Esophagus squamous epithelium (tissue), 5 donors: ENCODE results near the gene MIPOL1. TPM values are rescaled to one million over a fixed set of nuclear protein-coding genes. Genes with fewer than 3 reads are reported as not detected.

Experiments used
- DNase-seq: peaks from one replicate; lab custom pipeline; 2025; lab: John Stamatoyannopoulos, UW
- H3K27ac ChIP-seq, 4 donors: fragments of 200-600 bp; sonication (generic); one replicate each; pipeline ENCODE4 v1.5.1; 2016 to 2019; ENCODE audit warnings: mild to moderate bottlenecking in 1 of 4
- H3K27me3 ChIP-seq, 4 donors: fragments of 200-600 bp; sonication (generic); 1 replicate in 3 of 4; 2 replicates in 1 of 4; pipeline versions ENCODE4 v1.5.1 to v1.6.0; 2017 to 2021; ENCODE audit warnings: antibody characterized with exemption in 1 of 4
- H3K36me3 ChIP-seq, 3 donors: fragments of 200-600 bp; sonication (generic); one replicate each; pipeline ENCODE4 v1.5.1; 2016 to 2019
- H3K4me1 ChIP-seq, 3 donors: fragments of 200-600 bp; sonication (generic); one replicate each; pipeline ENCODE4 v1.5.1; 2017 to 2019
- H3K4me3 ChIP-seq, 4 donors: fragments of 200-600 bp; sonication (generic); 1 replicate in 3 of 4; 2 replicates in 1 of 4; pipeline ENCODE4 v1.5.1; 2016 to 2019; ENCODE audit warnings: mild to moderate bottlenecking in 2 of 4, moderate library complexity in 1 of 4
- H3K9me3 ChIP-seq, 3 donors: fragments of 200-600 bp; sonication (generic); one replicate each; pipeline ENCODE4 v1.5.1; 2016 to 2019
- CTCF ChIP-seq, 6 experiments: fragments of 450-650 bp in 4 of 6; fragments of 200-600 bp in 2 of 6; sonication (generic) in 2 of 6; IDR thresholded peaks; one replicate each; pipeline ENCODE4 v1.5.1; 2016 to 2019; ENCODE audit warnings: antibody characterized with exemption in 6 of 6, mild to moderate bottlenecking in 4 of 6, moderate library complexity in 4 of 6
- POLR2A ChIP-seq, 4 donors: fragments of 450-650 bp; IDR thresholded peaks; one replicate each; pipeline ENCODE4 v1.6.1; 2017; ENCODE audit warnings: antibody characterized with exemption in 4 of 4, mild to moderate bottlenecking in 4 of 4, moderate library complexity in 3 of 4
- WGBS, 2 donors: methylation state at CpG; one replicate each; pipeline ENCODE4 v1.1.5; 2018; 5-methylcytosine and 5-hydroxymethylcytosine counted together
- intact Hi-C: fragments of 100-400 bp; cut with DNase I; formaldehyde crosslinking; loops from one replicate; pipeline ENCODE4 v1.15.0; 2022
- total RNA-seq, 4 donors: library from RNA; depleted of rRNA; stranded (reverse); fragments of >200 nt; gene quantifications; one replicate each; pipeline ENCODE4 v1.1.0, GENCODE V29; 2016
- donor health status: DM: yes; HTN: yes; CAD: no.

The MIPOL1 gene
- total RNA-seq, 4 donors from 2014 or later, result 4.9 to 13.7 (median 7.1) TPM

GRCh38 chr14:37237735-37238200 is 40.0 kb downstream of the MIPOL1 start:
- no peak for TF ChIP-seq POLR2A (IDR thresholded peaks at IDR 0.05)
- no peak for TF ChIP-seq CTCF (IDR thresholded peaks at IDR 0.05)
- DNase-seq, result no peak
- no peaks in the 10 kb centered on the region for H3K27me3 ChIP-seq
- 80 to 83% methylated on average over 5 of the region's 5 CpGs for WGBS, 2 donors
- peaks cover 0 to 31% (median 4%) of the 10 kb centered on the region in 3 donors for H3K4me1 ChIP-seq
- no peak overlapping the region for H3K4me3 ChIP-seq
- H3K9me3 ChIP-seq, result no peaks in the 10 kb centered on the region
- no peak overlapping the region for H3K27ac ChIP-seq
- H3K36me3 ChIP-seq, result no peaks in the 10 kb centered on the region
- intact Hi-C loops, result no loop called here

GRCh38 chr14:37241198-37241597 is 43.5 kb downstream of the MIPOL1 start:
- WGBS, 2 donors, result 38 to 69% methylated on average over 2 to 4 of the region's 4 CpGs
- intact Hi-C loops, result loop anchor here (10.0 kb wide), 1 partner anchor 634 kb away; no protein-coding TSS in a partner anchor

GRCh38 chr14:37246427-37246829 is 48.7 kb downstream of the MIPOL1 start:
- Histone ChIP-seq H3K4me3 (no peak overlapping the region), H3K27ac (no peak overlapping the region), H3K4me1 (peaks cover 0 to 21% (median 0%) of the 10 kb centered on the region in 3 donors), H3K9me3 (no peaks in the 10 kb centered on the region), H3K36me3 (no peaks in the 10 kb centered on the region), H3K27me3 (no peaks in the 10 kb centered on the region)
- intact Hi-C loops, result loop anchor here (5.0 to 10.0 kb wide), 2 partner anchors 346 to 628 kb away; no protein-coding TSS in a partner anchor
- no peak for DNase-seq
- TF ChIP-seq CTCF (IDR thresholded peaks at IDR 0.05) (peak in 5 of 6 experiments; percentile 62 to 84 (median 72)), POLR2A (IDR thresholded peaks at IDR 0.05) (no peak)

More at GRCh38 chr14:37241198-37241597, 43.5 kb downstream of the MIPOL1 start:
- Histone ChIP-seq H3K27ac (peak overlapping the region; percentile 33 to 77 (median 54)), H3K4me3 (no peak overlapping the region), H3K27me3 (no peaks in the 10 kb centered on the region), H3K36me3 (no peaks in the 10 kb centered on the region), H3K9me3 (no peaks in the 10 kb centered on the region), H3K4me1 (peaks cover 0 to 32% (median 4%) of the 10 kb centered on the region in 3 donors)
- DNase-seq, result no peak
- TF ChIP-seq POLR2A (IDR thresholded peaks at IDR 0.05) (no peak), CTCF (IDR thresholded peaks at IDR 0.05) (no peak)

GRCh38 chr14:37247791-37248461 is 50.2 kb downstream of the MIPOL1 start:
- Histone ChIP-seq H3K4me3 (no peak overlapping the region), H3K9me3 (no peaks in the 10 kb centered on the region), H3K4me1 (peaks cover 0 to 19% (median 0%) of the 10 kb centered on the region in 3 donors), H3K36me3 (no peaks in the 10 kb centered on the region), H3K27ac (peak overlapping the region in 1 of 4 donors; percentile 11), H3K27me3 (no peaks in the 10 kb centered on the region)
- TF ChIP-seq POLR2A (IDR thresholded peaks at IDR 0.05) (no peak), CTCF (IDR thresholded peaks at IDR 0.05) (no peak)
- 67 to 82% methylated on average over 3 of the region's 3 CpGs for WGBS, 2 donors
- intact Hi-C loops, result loop anchor here (5.0 to 10.0 kb wide), 2 partner anchors 344 to 627 kb away; no protein-coding TSS in a partner anchor
- DNase-seq, result no peak

GRCh38 chr14:37251775-37252174 is 54.0 kb downstream of the MIPOL1 start:
- Histone ChIP-seq H3K4me3 (no peak overlapping the region), H3K27me3 (no peaks in the 10 kb centered on the region), H3K27ac (no peak overlapping the region), H3K4me1 (peaks cover 0 to 10% (median 0%) of the 10 kb centered on the region in 3 donors), H3K9me3 (no peaks in the 10 kb centered on the region), H3K36me3 (no peaks in the 10 kb centered on the region)
- no peak for DNase-seq
- peak in 1 of 6 experiments; percentile 28 for TF ChIP-seq CTCF (IDR thresholded peaks at IDR 0.05)
- no peak for TF ChIP-seq POLR2A (IDR thresholded peaks at IDR 0.05)
- intact Hi-C loops, result no loop called here
